ENCODE measurements around the gene SERPINE1. TPM values are rescaled to one million over a fixed set of nuclear protein-coding genes. Genes with fewer than 3 reads are reported as not detected.
"Not testable (repeated sequence)": the region's sequence is repeated elsewhere in the genome, so short reads cannot be mapped to it uniquely, and the experiment has no call there.

Gene SERPINE1
- total RNA-seq = 81.9 and 88.2 TPM in 2 replicates

DNA sequence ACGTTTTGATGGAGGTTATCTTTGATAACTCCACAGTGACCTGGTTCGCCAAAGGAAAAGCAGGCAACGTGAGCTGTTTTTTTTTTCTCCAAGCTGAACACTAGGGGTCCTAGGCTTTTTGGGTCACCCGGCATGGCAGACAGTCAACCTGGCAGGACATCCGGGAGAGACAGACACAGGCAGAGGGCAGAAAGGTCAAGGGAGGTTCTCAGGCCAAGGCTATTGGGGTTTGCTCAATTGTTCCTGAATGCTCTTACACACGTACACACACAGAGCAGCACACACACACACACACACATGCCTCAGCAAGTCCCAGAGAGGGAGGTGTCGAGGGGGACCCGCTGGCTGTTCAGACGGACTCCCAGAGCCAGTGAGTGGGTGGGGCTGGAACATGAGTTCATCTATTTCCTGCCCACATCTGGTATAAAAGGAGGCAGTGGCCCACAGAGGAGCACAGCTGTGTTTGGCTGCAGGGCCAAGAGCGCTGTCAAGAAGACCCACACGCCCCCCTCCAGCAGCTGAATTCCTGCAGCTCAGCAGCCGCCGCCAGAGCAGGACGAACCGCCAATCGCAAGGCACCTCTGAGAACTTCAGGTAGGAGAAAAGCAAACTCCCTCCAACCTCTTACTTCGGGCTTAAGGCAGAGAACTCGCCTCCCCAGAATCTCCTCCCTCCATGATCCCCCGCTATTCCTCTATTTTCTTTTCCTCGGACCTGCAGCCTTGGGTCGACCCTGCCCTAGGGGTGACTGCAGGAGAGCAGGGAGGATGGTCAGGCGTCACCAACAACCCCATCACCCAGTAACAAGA is at the start of gene SERPINE1:
TSS of gene SERPINE1 (plus strand) at position 454 of the 809 bp plus-strand sequence. CDS start 1,290 bp downstream, outside the sequence.
- peak; percentile 98 to 100 for DNase-seq (ENCODE audit: low read depth in 2 of 2)

- DNase-seq (ENCODE audit: low read depth in 2 of 2) = peak in 1 of 2 donors; percentile 65
Observed at GRCh38 chr7:101077303-101078086, 49.4 kb upstream of the SERPINE1 start.

DNA sequence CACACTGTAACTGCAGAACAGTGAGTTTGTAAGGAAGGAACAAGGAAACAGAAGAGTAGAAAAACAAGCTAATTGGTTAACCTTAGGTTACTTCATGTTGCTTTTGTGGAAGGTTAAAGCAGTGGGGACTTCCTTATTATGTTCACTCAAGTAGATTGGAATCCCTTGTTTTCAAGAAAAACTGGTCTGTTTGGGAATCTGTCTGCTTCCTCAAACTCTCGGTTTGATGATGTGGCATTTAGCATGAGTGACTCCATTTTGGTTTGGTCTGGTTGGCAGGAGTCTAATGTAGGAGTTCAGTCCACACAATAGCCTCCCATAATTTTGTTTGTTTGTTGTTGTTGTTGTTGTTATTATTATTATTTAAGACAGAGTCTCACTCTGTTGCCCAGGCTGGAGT is 45.5 kb upstream of the SERPINE1 start:
- DNase-seq (ENCODE audit: low read depth in 2 of 2) = peak in 1 of 2 donors; percentile 48

DNA sequence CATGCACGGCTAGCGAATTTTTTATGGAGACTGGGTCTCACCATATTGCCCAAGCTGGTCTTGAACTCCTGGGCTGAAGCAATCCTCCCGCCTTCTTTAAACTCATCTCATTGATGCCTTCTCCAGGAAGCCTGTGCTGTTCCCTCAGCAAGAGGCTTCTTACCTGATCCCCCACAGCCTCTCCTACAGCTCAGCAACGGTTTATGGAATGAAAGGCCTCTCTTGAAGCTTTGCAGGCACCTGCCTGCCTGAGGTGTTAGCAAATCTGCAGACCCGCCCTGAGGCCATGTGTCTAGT is 42.1 kb upstream of the SERPINE1 start:
- DNase-seq (ENCODE audit: low read depth in 2 of 2) = no peak

DNA sequence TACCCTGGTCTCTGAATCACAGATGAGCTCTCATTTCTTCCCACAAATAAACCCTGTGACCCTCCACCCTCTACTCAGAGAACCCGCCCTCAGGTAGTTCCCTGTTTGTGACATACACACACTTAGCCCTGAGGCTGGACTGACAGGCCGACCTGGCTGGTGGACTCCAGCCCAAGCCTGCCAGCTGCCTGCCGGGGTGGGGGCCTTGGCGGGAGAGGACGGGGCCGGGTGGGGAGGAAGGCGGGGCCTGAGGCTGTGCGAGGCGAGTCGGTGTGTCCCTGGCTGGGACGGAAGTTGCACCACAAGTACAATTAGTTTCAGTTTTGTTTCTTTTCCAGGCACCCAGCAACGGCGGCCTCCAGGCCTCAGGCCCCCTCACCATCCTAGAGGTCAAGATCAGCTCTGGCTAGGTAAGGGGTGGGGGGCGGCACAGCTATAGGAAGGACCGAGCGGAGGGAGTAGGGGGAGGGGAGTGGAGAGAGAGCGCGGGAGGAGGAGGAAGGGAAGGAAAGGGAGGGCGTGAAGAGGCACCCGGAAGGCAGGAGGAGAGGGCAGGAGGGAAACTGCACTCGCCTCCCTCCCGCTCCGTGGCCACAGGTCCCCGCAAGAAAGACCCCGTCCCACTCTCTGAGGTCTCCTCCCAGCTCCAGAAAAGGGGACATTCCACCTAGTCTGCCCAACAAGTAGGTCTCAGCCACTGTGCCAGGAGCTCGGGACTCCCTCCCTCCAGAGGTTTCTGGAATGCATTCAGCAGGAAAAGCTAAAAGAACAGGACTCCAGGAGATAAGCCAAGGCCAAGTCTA is 41.5 kb upstream of the SERPINE1 start, which contains the start of gene TRIM56:
TSS of gene TRIM56 (plus strand) at position 320 of the 803 bp plus-strand sequence. CDS start 1,832 bp downstream, outside the sequence.
- DNase-seq (ENCODE audit: low read depth in 2 of 2) = peak; percentile 69 to 80

DNA sequence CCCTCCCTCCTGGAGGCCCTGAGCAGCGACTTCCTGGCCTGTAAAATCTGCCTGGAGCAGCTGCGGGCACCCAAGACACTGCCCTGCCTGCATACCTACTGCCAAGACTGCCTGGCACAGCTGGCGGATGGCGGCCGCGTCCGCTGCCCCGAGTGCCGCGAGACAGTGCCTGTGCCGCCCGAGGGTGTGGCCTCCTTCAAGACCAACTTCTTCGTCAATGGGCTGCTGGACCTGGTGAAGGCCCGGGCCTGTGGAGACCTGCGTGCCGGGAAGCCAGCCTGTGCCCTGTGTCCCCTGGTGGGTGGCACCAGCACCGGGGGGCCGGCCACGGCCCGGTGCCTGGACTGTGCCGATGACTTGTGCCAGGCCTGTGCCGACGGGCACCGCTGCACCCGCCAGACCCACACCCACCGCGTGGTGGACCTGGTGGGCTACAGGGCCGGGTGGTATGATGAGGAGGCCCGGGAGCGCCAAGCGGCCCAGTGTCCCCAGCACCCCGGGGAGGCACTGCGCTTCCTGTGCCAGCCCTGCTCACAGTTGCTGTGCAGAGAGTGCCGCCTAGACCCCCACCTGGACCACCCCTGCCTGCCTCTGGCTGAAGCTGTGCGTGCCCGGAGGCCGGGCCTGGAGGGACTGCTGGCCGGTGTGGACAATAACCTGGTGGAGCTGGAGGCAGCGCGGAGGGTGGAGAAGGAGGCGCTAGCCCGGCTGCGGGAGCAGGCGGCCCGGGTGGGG is 39.4 kb upstream of the SERPINE1 start:
- no peak for DNase-seq (ENCODE audit: low read depth in 2 of 2)

GRCh38 chr7:101088069-101088425 is 38.9 kb upstream of the SERPINE1 start:
- DNase-seq (ENCODE audit: low read depth in 2 of 2) = no peak

- DNase-seq (ENCODE audit: low read depth in 2 of 2) = no peak
Observed at GRCh38 chr7:101088858-101089529, 37.9 kb upstream of the SERPINE1 start.

DNA sequence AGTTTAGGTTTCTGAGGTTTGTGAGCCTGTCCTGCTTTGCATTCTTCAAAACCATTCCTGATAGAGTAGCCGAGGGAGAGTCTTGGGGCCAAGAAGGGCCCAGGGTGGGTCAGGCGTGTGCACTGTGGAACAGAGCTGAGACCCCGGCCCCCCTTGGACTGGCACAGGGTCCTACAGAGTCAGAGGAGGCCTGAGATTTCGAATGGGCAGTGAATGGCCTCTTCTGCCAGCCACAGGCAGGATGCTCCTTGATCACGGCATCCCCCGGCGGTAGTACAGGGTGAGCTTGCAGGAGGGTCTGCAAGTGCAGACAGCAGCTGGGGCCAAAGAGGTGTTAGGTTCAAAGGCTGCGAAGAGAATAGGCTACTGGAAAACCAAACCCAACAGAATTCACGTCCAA is 37.0 kb upstream of the SERPINE1 start:
- no peak for DNase-seq (ENCODE audit: low read depth in 2 of 2)

DNA sequence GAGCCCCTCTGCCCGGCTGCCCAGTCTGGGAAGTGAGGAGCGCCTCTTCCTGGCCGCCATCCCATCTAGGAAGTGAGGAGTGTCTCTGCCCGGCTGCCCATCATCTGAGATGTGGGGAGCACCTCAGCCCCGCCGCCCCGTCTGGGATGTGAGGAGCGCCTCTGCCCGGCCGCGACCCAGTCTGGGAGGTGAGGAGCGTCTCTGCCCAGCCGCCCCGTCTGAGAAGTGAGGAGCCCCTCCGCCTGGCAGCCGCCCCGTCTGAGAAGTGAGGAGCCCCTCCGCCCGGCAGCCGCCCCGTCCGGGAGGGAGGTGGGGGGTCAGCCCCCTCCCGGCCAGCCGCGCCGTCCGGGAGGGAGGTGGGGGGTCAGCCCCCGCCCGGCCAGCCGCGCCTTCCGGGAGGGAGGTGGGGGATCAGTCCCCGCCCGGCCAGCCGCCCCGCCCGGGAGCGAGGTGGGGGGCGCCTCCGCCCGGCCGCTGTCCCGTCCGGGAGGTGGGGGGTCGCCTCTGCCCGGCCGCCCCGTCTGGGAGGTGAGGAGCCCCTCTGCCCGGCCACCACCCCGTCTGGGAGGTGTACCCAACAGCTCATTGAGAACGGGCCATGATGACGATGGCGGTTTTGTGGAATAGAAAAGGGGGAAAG is 34.5 kb upstream of the SERPINE1 start:
- not testable (repeated sequence) for DNase-seq (ENCODE audit: low read depth in 2 of 2)

GRCh38 chr7:101093906-101094305 is 33.0 kb upstream of the SERPINE1 start:
- DNase-seq (ENCODE audit: low read depth in 2 of 2) = no peak

- no peak for DNase-seq (ENCODE audit: low read depth in 2 of 2)
Observed at GRCh38 chr7:101094376-101094775, 32.5 kb upstream of the SERPINE1 start.

DNA sequence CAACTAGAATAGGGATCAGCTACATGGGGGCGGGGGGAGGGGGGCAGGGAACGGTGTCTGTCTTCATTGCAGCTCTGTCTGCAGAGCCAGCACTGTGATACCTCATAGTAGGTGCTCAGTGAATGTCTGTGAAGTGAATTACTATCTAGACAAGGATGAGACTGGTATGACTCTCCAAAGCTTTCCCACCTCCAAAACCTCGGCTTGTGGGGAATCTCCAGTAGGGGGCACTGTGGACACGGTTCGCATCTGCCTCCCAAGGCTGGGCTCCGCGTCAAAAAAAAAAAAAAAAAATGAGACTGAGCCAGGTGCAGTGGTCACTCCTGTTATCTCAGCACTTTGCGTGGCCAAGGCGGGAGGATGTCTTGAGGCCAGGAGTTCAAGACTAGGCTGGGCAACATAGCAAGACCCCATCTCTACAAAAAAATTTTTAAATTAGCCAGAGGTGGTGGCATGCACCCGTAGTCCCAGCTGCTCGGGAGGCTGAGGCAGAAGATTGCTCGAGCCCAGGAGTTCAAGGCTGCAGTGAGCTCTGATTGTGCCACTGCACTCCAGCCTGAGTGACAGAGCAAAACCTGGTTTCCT is 32.0 kb upstream of the SERPINE1 start:
- peak; percentile 57 to 76 for DNase-seq (ENCODE audit: low read depth in 2 of 2)

GRCh38 chr7:101096331-101096956 is 30.5 kb upstream of the SERPINE1 start:
- DNase-seq (ENCODE audit: low read depth in 2 of 2) = no peak

- DNase-seq (ENCODE audit: low read depth in 2 of 2) = no peak
Observed at GRCh38 chr7:101096957-101097347, 30.0 kb upstream of the SERPINE1 start.

GRCh38 chr7:101097561-101097960 is 29.3 kb upstream of the SERPINE1 start:
- DNase-seq (ENCODE audit: low read depth in 2 of 2) = no peak

DNA sequence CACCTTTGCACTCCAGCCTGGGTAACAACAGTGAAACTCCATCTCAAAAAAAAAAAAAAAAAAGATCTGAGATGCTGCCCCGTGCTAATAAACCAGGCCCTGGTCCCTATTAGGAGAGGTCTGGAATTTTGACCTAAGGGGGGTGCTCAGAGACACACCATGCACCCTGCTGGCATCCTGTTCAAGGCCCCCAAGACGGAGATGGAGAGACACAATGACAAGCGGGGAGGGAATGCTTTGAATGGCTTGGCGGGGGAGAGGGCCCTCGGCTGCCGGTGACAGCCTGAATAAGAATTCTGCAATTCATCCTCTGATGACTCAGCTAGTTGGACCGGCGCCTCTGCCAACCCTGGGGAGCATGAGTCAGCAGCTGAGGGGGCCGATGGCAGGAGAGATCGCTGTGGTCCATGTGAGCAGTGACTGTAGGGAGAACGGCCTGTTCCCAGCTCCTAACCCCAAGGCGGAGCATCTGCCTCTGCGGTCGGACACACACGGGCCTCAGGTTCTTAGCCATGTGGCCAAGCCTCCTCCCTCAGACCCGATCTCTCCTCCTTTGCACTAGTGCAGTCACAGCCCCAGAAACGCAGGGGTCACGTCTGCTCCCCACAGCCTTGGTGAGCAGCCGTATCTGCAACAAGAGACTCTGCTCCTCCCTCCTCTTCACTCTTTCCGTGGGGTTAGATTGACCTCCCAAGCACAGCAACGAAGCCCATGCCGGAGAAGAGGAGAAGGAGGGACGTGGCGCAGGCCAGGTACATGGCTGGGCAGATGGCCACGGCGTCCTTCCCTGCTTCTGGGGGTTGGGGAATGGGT is 26.7 kb upstream of the SERPINE1 start:
- DNase-seq (ENCODE audit: low read depth in 2 of 2) = peak; percentile 84 to 98
